ENCODE data around the gene TERT. TPM values are rescaled to one million over a fixed set of nuclear protein-coding genes. Genes with fewer than 3 reads are reported as not detected.

The TERT gene
- polyA plus RNA-seq, 2 of the 4 experiments (the other 2 are of a cell fraction) = 1.1 to 4.0 TPM

- no peak overlapping the region for H3K4me2 ChIP-seq
- no peak for DNase-seq (ENCODE audit: low read depth in 1 of 2, low spot score in 1 of 2)
- 87% methylated on average over 17 of the region's 22 CpGs for WGBS (ENCODE audit: missing lambda C conversion rate)
- TF ChIP-seq FOSL2 (IDR thresholded peaks at IDR 0.05) (no peak), FOSL2 (CRISPR knock-in tag; IDR thresholded peaks at IDR 0.05) (no peak), HEYL (CRISPR knock-in tag; IDR thresholded peaks at IDR 0.05) (no peak), NFE2L2 (conservative IDR thresholded peaks at IDR 0.05; ENCODE audit: low read length) (no peak), CBX2 (IDR thresholded peaks at IDR 0.05; ENCODE audit: borderline replicate concordance, low read depth) (no peak), EHF (CRISPR knock-in tag; IDR thresholded peaks at IDR 0.05) (no peak), USF2 (IDR thresholded peaks at IDR 0.05) (no peak), REST (IDR thresholded peaks at IDR 0.05) (no peak), BHLHE40 (IDR thresholded peaks at IDR 0.05; ENCODE audit: low read depth, low read length) (no peak), BCL3 (IDR thresholded peaks at IDR 0.05) (no peak), ESRRA (IDR thresholded peaks at IDR 0.05; ENCODE audit: borderline replicate concordance, low read length) (no peak), JUN (IDR thresholded peaks at IDR 0.05) (no peak), MYC (IDR thresholded peaks at IDR 0.05; ENCODE audit: borderline replicate concordance, low read length) (no peak), GATA3 (IDR thresholded peaks at IDR 0.05; ENCODE audit: borderline replicate concordance) (no peak), NPAS2 (CRISPR knock-in tag; IDR thresholded peaks at IDR 0.05; ENCODE audit: borderline replicate concordance) (no peak)
- no peak for ATAC-seq
- ChIA-PET CTCF (interaction anchor here (0.8 to 1.1 kb wide), 2 partner anchors 23 to 143 kb away, joined by 3 read pairs; no protein-coding TSS in a partner anchor), POLR2A (no interaction called here)
- H3K27ac ChIP-seq = no peak overlapping the region
- no peak for FAIRE-seq
- no peaks in the 10 kb centered on the region for H3K4me1 ChIP-seq
- no peak overlapping the region for H3K4me3 ChIP-seq
- no peaks in the 10 kb centered on the region for H3K9me3 ChIP-seq
Measured at GRCh38 chr5:1336749-1337488, 42.1 kb upstream of the TERT start.

GRCh38 chr5:1336106-1336561, 41.3 kb upstream of the TERT start:
- ChIA-PET POLR2A (no interaction called here), CTCF (interaction anchor here (1.1 kb wide), 1 partner anchor 144 kb away, joined by 3 read pairs; no protein-coding TSS in a partner anchor)
- Histone ChIP-seq H3K27ac (no peak overlapping the region), H3K4me3 (no peak overlapping the region), H3K4me2 (no peak overlapping the region), H3K9me3 (no peaks in the 10 kb centered on the region), H3K4me1 (no peaks in the 10 kb centered on the region)
- TF ChIP-seq HOXB13 (CRISPR knock-in tag; IDR thresholded peaks at IDR 0.05; ENCODE audit: low read depth) = no peak
- no peak for TF ChIP-seq JUNB (IDR thresholded peaks at IDR 0.05)
- no peak for TF ChIP-seq E2F6 (IDR thresholded peaks at IDR 0.05; ENCODE audit: borderline replicate concordance, low read depth)
- TF ChIP-seq ZC3H11A (IDR thresholded peaks at IDR 0.05) = no peak
- no peak for TF ChIP-seq HOXB5 (CRISPR knock-in tag; IDR thresholded peaks at IDR 0.05)
- TF ChIP-seq CBX2 (IDR thresholded peaks at IDR 0.05; ENCODE audit: borderline replicate concordance, low read depth) = no peak
- no peak for FAIRE-seq
- ATAC-seq = no peak
- no peak for DNase-seq (ENCODE audit: low read depth in 1 of 2, low spot score in 1 of 2)
- WGBS (ENCODE audit: missing lambda C conversion rate) = 95% methylated on average over 14 of the region's 14 CpGs
